GM23338 (cell line): Measurements from ENCODE around the gene WNK2. TPM values are rescaled to one million over a fixed set of nuclear protein-coding genes. Genes with fewer than 3 reads are reported as not detected.

Experiments
- ATAC-seq: fragments of 200-7000 bp; cut with Tn5 transposase; 3 replicates; pipeline ENCODE4 v1.9.1; 2020
- DNase-seq: peaks from one replicate; pipeline ENCODE4 v3.0.0-alpha.2; 2015; ENCODE audit warnings: low spot score
- H2AFZ ChIP-seq: fragments of 200-600 bp; sonication (generic); 2 replicates; pipeline ENCODE4 v1.8.0; 2016; ENCODE audit warnings: antibody characterized with exemption, mild to moderate bottlenecking, moderate library complexity
- H3F3A ChIP-seq: fragments of 200-600 bp; sonication (generic); replicated peaks from 2 replicates; pipeline ENCODE4 v1.8.0; 2017; ENCODE audit warnings: antibody characterized with exemption, mixed run types, low read depth
- H3K27ac ChIP-seq: fragments of 200-600 bp; sonication (generic); 2 replicates; pipeline ENCODE4 v1.6.1; 2016; ENCODE audit warnings: low read depth
- H3K27me3 ChIP-seq: fragments of 200-600 bp; sonication (generic); 2 replicates; pipeline ENCODE4 v1.8.0; 2016; ENCODE audit warnings: mild to moderate bottlenecking, mixed run types, moderate library complexity; ENCODE audit not compliant: insufficient read depth
- H3K36me3 ChIP-seq: fragments of 200-600 bp; sonication (generic); 2 replicates; pipeline ENCODE4 v1.8.0; 2016; ENCODE audit warnings: mild to moderate bottlenecking; ENCODE audit not compliant: insufficient read depth
- H3K4me1 ChIP-seq: fragments of 200-600 bp; sonication (generic); 2 replicates; pipeline ENCODE4 v1.8.0; 2016; ENCODE audit warnings: mild to moderate bottlenecking, moderate library complexity; ENCODE audit not compliant: insufficient read depth
- H3K4me2 ChIP-seq: fragments of 200-600 bp; sonication (generic); 2 replicates; pipeline ENCODE4 v1.7.1; 2017; ENCODE audit warnings: mixed run types
- H3K4me3 ChIP-seq: fragments of 200-600 bp; sonication (generic); 2 replicates; pipeline ENCODE4 v1.6.1; 2016; ENCODE audit warnings: mixed run types
- H3K79me2 ChIP-seq: fragments of 200-600 bp; sonication (generic); replicated peaks from 2 replicates; pipeline ENCODE4 v1.8.0; 2017; ENCODE audit warnings: mild to moderate bottlenecking; ENCODE audit not compliant: insufficient read depth
- H3K9me2 ChIP-seq: fragments of 200-600 bp; sonication (generic); 2 replicates; pipeline ENCODE4 v1.8.0; 2017; ENCODE audit not compliant: insufficient read depth
- H4K20me1 ChIP-seq: fragments of 200-600 bp; sonication (generic); replicated peaks from 2 replicates; pipeline ENCODE4 v1.8.0; 2017; ENCODE audit warnings: mild to moderate bottlenecking; ENCODE audit not compliant: insufficient read depth
- H3K27ac Mint-ChIP-seq: 2 replicates; pipeline ENCODE4 v1.8.0; 2020; ENCODE audit warnings: inconsistent platforms, mild to moderate bottlenecking, moderate library complexity, mixed read lengths
- H3K27me3 Mint-ChIP-seq: 3 replicates; pipeline ENCODE4 v1.8.0; 2022; ENCODE audit warnings: low read depth, mild to moderate bottlenecking, moderate library complexity, mixed read lengths, inconsistent platforms; ENCODE audit not compliant: insufficient read depth, poor library complexity
- H3K36me3 Mint-ChIP-seq: 3 replicates; pipeline ENCODE4 v1.8.0; 2021; ENCODE audit warnings: low read depth, mild to moderate bottlenecking, inconsistent platforms, moderate library complexity, mixed read lengths
- H3K4me1 Mint-ChIP-seq: 3 replicates; pipeline ENCODE4 v1.8.0; 2020; ENCODE audit warnings: mild to moderate bottlenecking, inconsistent platforms, mixed read lengths
- H3K4me3 Mint-ChIP-seq: 3 replicates; pipeline ENCODE4 v1.8.0; 2021; ENCODE audit warnings: moderate library complexity, mild to moderate bottlenecking, inconsistent platforms, mixed read lengths
- H3K9me3 Mint-ChIP-seq: 3 replicates; pipeline ENCODE4 v1.8.0; 2020; ENCODE audit warnings: moderate library complexity, mild to moderate bottlenecking, inconsistent platforms, mixed read lengths
- CREB1 ChIP-seq: fragments of 250-450 bp; sonication (Bioruptor Pico); IDR thresholded peaks from 2 replicates; pipeline ENCODE4 v1.5.0; 2020; ENCODE audit warnings: low read depth, mild to moderate bottlenecking, moderate library complexity
- CTCF ChIP-seq, 2 experiments: fragments of 200-600 bp in 1 of 2; sonication (generic) in 1 of 2; conservative IDR thresholded peaks; 2 replicates each; pipeline versions ENCODE4 v1.5.1 to v1.6.1; 2016 to 2017; ENCODE audit warnings: antibody characterized with exemption in 2 of 2, low read depth in 2 of 2, mild to moderate bottlenecking in 2 of 2, moderate library complexity in 1 of 2
- EZH2 ChIP-seq: fragments of 200-600 bp; sonication (generic); IDR thresholded peaks from one replicate; pipeline ENCODE4 v1.8.0; 2017; ENCODE audit warnings: antibody characterized with exemption, mild to moderate bottlenecking, low read depth; ENCODE audit not compliant: unreplicated experiment
- EZH2phosphoT487 ChIP-seq: fragments of 200-600 bp; sonication (generic); IDR thresholded peaks from one replicate; pipeline ENCODE4 v1.8.1; 2018; ENCODE audit warnings: antibody characterized with exemption; ENCODE audit not compliant: unreplicated experiment
- JUNB ChIP-seq: IDR thresholded peaks from one replicate; pipeline ENCODE4 v1.6.1; 2016; ENCODE audit warnings: antibody characterized with exemption; ENCODE audit not compliant: unreplicated experiment
- NANOG ChIP-seq: IDR thresholded peaks from 2 replicates; pipeline ENCODE4 v1.6.1; 2016; ENCODE audit warnings: antibody characterized with exemption, borderline replicate concordance
- POLR2AphosphoS5 ChIP-seq: IDR thresholded peaks from 2 replicates; pipeline ENCODE4 v1.6.1; 2016; ENCODE audit warnings: antibody characterized with exemption, low read depth
- REST ChIP-seq: IDR thresholded peaks from one replicate; pipeline ENCODE4 v1.6.1; 2018; ENCODE audit warnings: antibody characterized with exemption; ENCODE audit not compliant: unreplicated experiment
- STAT1 ChIP-seq: IDR thresholded peaks from one replicate; pipeline ENCODE4 v1.6.1; 2016; ENCODE audit warnings: antibody characterized with exemption; ENCODE audit not compliant: unreplicated experiment
- ZNF114 ChIP-seq: fragments of 250-450 bp; sonication (Bioruptor Pico); IDR thresholded peaks from 2 replicates; pipeline ENCODE4 v1.5.0; 2020; ENCODE audit warnings: mild to moderate bottlenecking, moderate library complexity
- ZNF331 ChIP-seq: fragments of 250-450 bp; sonication (Bioruptor Pico); IDR thresholded peaks from 2 replicates; pipeline ENCODE4 v1.5.0; 2020; ENCODE audit warnings: low read depth, mild to moderate bottlenecking, moderate library complexity
- ZNF462 ChIP-seq: fragments of 250-450 bp; sonication (Bioruptor Pico); IDR thresholded peaks from 2 replicates; pipeline ENCODE4 v1.5.0; 2020; ENCODE audit warnings: mild to moderate bottlenecking, moderate library complexity
- polyA plus RNA-seq: library from polyadenylated mRNA; unstranded; fragments of >200 nt; fragmentation: Nextera tagmentation; extraction: Ambion mirVana; gene quantifications from 2 replicates; pipeline ENCODE4 v1.2.1, GENCODE V29; 2016
- total RNA-seq: library from RNA; depleted of rRNA; stranded (reverse); fragments of >200 nt; shearing (Covaris generic); gene quantifications from 2 replicates; pipeline ENCODE4 v1.2.3, GENCODE V29; 2014
- TF ChIP-seq, protein P1 (sequence below): IDR thresholded peaks from 2 replicates; pipeline ENCODE4 v1.6.1; 2016; ENCODE audit warnings: antibody characterized with exemption

Gene WNK2
- total and polyA plus RNA-seq, 2 experiments from 2014 or later: 56.4 to 102 TPM

- no peaks in the 10 kb centered on the region for H3K79me2 ChIP-seq
- Mint-ChIP-seq H3K36me3 (no peaks in the 10 kb centered on the region; the same call in 2 of the 3 replicates), H3K27me3 (peaks cover 8% of the 10 kb centered on the region), H3K27ac (no peak overlapping the region), H3K4me3 (no peak overlapping the region), H3K9me3 (no peaks in the 10 kb centered on the region), H3K4me1 (peaks cover 16% of the 10 kb centered on the region)
- TF ChIP-seq, protein P1, sequence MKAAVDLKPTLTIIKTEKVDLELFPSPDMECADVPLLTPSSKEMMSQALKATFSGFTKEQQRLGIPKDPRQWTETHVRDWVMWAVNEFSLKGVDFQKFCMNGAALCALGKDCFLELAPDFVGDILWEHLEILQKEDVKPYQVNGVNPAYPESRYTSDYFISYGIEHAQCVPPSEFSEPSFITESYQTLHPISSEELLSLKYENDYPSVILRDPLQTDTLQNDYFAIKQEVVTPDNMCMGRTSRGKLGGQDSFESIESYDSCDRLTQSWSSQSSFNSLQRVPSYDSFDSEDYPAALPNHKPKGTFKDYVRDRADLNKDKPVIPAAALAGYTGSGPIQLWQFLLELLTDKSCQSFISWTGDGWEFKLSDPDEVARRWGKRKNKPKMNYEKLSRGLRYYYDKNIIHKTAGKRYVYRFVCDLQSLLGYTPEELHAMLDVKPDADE: no peak
- TF ChIP-seq STAT1: no peak
- no peak for TF ChIP-seq REST
- TF ChIP-seq ZNF331: no peak
- no peak for TF ChIP-seq JUNB
- TF ChIP-seq CREB1 (CRISPR knock-in tag): no peak
- no peak for TF ChIP-seq POLR2AphosphoS5
- TF ChIP-seq EZH2phosphoT487: no peak
- no peak for TF ChIP-seq EZH2
- TF ChIP-seq ZNF114 (CRISPR knock-in tag): no peak
- no peak for TF ChIP-seq ZNF462 (CRISPR knock-in tag)
- TF ChIP-seq CTCF (conservative IDR thresholded peaks at IDR 0.05; ENCODE audit: low read depth in 2 of 2): no peak
- TF ChIP-seq NANOG: no peak
- H4K20me1 ChIP-seq: no peaks in the 10 kb centered on the region
- H3F3A ChIP-seq: 0 out of 2 replicates have a peak, but pooled peaks cover 3% of the 10 kb centered on the region
- no peak overlapping the region for H3K4me2 ChIP-seq
- H3K9me2 ChIP-seq: no peaks in the 10 kb centered on the region
- H3K36me3 ChIP-seq: no peaks in the 10 kb centered on the region
- peaks cover 3% of the 10 kb centered on the region; the same call in 1 of the 2 replicates for H3K4me1 ChIP-seq
- H3K4me3 ChIP-seq: no peak overlapping the region
- ATAC-seq: no peak
- no peak for DNase-seq
- no peak overlapping the region for H2AFZ ChIP-seq
- H3K27ac ChIP-seq: no peak overlapping the region
- H3K27me3 ChIP-seq: no peaks in the 10 kb centered on the region
Observed at GRCh38 chr9:93301291-93301811, 117.4 kb downstream of the WNK2 start.
